ENCODE measurements around the gene RNH1.

Gene RNH1

DNA sequence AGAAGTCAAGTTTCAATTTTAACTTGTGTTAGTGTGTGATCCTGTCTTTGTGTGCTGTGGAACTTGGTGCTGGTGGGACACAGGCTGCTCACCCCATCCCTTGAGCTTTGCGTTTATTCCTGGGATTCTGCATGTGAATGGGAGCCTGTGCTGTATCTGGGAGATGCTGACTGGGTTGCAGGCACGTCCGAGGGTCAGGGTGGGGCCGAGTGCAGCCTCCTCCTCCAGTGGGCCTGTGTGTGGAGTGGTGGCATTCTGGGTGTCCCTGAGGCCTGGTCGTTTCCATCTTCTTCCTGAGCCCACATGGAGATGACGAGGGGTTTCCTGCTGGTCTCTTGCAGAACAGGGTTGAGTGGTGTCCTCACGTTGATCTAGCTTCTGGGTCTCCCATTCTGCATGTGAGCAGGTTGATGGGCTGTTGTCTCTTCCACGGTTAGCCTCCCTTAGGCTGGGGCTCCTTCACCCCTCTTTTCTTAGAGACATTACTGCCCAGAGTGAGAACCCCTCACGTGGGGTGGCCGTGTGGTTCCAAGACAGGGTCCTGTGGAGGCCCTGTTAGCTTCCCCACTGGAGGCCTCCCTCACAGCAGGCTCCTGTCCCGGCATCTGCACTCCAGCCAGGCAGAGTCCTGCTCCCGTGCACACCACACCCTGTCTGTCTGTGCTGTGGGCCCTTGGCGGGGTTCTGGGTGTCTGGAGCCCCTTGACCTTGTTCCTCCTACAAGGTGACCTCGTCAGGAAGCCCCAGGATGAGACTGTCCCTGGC is 52.1 kb downstream of the RNH1 start:
- DNase-seq, result no peak

DNA sequence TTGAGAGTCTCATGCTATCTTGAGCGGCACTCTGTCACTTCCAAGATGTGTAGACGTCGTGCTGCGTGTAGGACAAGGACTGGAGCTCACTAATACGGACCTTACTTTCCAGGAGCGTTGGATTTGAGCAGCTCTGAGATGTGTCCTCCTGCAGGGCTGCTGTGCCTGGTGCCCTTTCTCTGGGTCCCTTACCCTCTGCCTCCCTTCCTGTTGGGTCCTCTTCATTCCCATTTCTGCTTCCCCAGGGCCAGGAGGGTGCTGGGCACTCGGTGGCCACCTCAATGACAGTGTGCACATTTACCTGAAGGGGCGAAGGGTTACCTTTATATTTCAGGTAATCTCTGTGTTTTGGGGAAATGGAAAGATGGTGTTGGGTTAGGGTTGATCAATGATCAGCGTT is 53.0 kb downstream of the RNH1 start:
- DNase-seq, result no peak

- DNase-seq, result no peak
These were observed 53.5 kb downstream of the RNH1 start for GRCh38 chr11:453564-453963.

DNA sequence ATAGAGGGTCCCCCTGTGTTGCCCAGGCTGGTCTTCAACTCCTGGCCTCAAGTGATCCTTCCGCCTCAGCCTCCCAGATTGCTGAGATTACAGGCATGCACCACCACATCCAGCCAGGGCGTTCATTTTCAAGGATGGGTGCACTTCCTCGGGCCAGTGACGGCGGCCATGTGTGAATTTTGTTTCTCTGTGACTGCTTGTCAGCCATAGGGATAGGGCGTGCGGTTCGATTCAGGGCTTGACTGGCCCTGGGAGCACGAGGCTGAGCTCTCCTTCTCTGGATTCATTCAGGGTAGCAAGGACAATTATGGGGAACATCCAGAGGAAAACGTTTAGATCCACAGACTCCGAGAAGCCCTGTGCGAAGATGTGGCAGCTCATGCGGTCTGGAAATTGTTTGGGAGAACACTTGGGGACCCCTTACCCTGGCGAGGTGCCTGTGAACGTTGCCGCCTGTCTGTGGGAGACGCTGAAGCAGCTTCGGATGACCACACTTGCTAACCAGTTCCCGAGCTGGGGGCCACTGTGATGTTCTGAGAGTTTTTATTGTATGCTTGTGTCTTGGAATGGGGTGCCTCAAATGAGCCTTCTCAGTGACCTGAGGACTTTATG is 54.0 kb downstream of the RNH1 start:
- DNase-seq, result no peak

- no peak for DNase-seq
These were observed 54.8 kb downstream of the RNH1 start for GRCh38 chr11:452203-452744.

GRCh38 chr11:451738-452137 is 55.3 kb downstream of the RNH1 start:
- DNase-seq, result no peak

DNA sequence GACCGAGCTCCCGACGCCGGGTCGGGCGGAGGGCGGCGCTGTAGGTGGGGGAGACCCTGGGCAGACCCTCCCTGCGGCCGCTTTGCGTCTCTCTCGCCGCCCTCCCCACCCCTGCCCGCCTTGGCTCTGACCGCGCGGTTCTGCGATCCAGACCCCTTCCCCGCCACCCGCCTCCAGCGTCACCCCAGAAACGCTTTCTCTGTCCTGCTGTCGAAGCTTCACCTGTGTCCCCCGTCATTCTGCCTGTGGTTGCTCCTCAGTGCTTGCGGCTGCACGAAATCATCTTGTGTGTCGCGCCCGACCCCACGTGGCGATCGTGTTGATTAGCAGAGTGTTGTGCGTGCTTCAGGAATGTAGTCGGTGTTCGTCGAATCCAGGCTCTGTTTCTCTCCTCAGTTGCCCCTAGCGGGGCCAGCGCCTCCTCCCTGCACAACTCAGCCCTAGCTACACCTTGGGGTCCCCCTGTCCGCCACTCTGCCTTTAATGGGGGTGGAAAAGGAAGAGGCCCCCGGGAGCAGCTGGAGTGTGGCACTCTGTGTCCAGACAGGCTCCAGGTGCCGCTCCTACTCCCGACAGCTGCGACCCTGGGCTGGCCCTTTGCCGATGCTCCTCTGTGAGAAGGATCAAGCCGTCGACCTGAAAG is 56.1 kb downstream of the RNH1 start:
- DNase-seq, result peak; percentile 18

DNA sequence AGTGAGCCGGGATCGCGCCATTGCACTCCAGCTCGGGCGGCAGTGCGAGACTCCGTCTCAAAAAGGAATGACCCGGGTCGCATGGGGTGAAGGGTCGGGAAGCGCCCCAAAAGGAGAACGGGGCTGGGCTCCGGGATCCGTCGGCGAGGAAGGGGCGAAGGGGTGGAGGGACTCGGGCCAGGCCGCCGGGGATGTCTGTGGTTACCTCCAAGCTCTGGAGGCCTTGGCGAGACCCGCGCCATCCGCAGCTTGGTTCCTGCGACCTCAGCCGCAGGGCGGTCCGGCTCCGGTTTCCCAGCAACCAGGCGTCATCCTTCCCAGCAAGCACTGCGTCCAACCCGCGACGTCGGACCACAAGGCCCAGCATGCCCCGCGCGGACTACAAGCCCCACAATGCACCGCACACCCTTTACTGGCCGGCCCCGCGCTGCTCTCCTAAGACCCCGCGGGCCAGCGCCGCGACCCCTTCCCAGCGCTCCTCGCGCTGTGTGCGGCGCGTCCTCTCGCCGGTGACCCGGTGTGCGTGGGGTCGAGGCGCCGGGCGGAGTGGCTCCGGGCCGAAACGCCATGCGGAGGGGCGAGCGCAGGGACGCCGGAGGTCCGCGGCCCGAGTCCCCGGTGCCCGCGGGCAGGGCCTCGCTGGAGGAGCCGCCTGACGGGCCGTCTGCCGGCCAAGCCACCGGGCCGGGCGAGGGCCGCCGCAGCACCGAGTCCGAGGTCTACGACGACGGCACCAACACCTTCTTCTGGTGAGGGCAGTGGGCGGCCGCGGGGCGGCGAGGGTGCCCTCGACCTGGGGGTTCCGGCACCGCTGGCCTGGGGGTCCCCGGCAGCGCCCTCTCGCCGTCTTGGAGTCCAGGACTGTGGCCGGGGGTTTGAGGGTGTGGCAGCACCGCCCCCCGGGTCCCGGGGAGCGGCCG is 56.9 kb downstream of the RNH1 start, which contains the start of gene PTDSS2:
Gene PTDSS2 (plus strand): TSS at position 391 of the 920 bp plus-strand sequence. CDS start 177 bp downstream, at position 568.
- DNase-seq, result peak; percentile 78

GRCh38 chr11:447923-448731 is 58.9 kb downstream of the RNH1 start:
- DNase-seq, result peak; percentile 72

DNA sequence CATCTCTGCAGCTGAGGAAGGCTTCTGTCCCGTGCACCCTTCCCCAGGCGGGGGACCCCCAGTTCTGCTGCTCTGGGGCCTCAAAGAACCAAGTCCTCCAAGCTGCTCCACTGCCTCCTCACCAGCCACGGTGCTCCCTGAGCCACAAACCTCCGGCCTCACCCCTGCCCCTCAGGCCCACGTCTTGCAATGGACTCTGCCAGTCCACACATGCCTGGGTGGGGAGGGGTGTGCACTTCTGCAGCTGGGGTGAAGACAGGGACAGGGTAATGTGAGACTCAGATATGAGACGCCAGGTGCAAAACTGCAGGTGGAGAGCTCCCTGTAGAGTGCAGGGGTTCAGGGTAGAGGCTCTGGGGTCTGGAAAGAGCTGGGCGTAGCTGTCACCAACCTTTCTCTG is 60.2 kb downstream of the RNH1 start:
- DNase-seq, result no peak

DNA sequence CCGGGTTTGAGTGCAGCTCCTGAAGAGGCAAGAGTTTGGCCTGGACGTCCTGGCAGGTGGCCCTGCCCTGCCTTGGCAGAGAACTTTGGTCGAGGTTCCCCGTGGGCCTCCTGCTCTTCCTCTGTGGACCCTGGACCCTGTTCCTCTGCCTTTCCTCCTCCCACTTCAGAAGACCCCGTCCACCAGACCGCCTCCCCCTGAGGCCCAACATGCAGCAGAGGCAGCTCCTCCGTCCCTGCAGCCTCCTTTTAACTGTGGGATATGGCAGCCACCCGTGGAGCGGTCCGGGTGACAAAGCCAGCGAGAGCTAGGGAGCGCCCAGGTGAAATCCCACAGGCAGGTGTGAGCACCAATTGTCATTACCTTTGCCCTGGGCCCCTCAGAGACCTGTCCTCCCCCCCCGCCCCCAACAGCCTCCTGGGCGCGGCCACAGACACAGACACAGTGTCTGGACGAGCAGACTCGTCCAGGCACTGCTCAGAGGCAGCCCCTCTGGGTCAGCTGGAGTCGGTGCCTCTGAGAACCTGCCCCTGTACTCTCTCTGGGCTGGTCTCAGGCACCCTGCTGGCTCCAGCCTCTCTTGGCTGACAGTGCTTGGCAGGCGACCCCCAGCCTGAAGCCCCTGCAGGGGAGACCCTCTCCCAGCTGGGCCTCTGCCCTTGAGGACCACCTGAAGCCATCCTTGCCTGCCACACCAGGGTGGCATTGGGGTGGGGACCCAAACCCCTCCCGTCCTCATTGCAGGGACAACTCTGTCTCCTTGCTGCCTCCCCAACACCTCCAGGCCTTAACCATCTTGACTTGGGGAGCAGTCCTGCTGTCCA is 61.1 kb downstream of the RNH1 start:
- no peak for DNase-seq
